Germinal center (tissue), 1 donor: Measurements from ENCODE around the gene GOLGA1.
A peak's percentile ranks its signal among the peaks of the same experiment; 100 is the strongest.
"Not testable (repeated sequence)": the region's sequence is repeated elsewhere in the genome, so short reads cannot be mapped to it uniquely, and the experiment has no call there.

Experiments
- DNase-seq: peaks from one replicate; pipeline ENCODE4 v3.0.0; 2012; ENCODE audit warnings: mixed read lengths, low spot score

The GOLGA1 gene

GRCh38 chr9:124857533-124858162, 83.2 kb downstream of the GOLGA1 start:
- no peak for DNase-seq

- no peak for DNase-seq
Observed at GRCh38 chr9:124855944-124856765, 84.7 kb downstream of the GOLGA1 start.

- no peak for DNase-seq
Observed at GRCh38 chr9:124855566-124855943, 85.3 kb downstream of the GOLGA1 start.

- no peak for DNase-seq
Observed at GRCh38 chr9:124854822-124855221, 86.1 kb downstream of the GOLGA1 start.

- DNase-seq: no peak
Observed at GRCh38 chr9:124854161-124854560, 86.7 kb downstream of the GOLGA1 start.

GRCh38 chr9:124853605-124854143, 87.2 kb downstream of the GOLGA1 start:
- no peak for DNase-seq

- DNase-seq: peak; percentile 84
Observed at GRCh38 chr9:124852829-124853531, 87.9 kb downstream of the GOLGA1 start, which contains the start of gene WDR38. WDR38 (plus strand) TSS chr9:124853460; CDS start chr9:124853532, 72 bp downstream.

- DNase-seq: no peak
Observed at GRCh38 chr9:124852121-124852828, 88.6 kb downstream of the GOLGA1 start.

- no peak for DNase-seq
Observed at GRCh38 chr9:124849801-124850200, 91.1 kb downstream of the GOLGA1 start.

- DNase-seq: no peak
Observed at GRCh38 chr9:124846969-124847368, 93.9 kb downstream of the GOLGA1 start.

- not testable (repeated sequence) for DNase-seq
Observed at GRCh38 chr9:124846467-124846866, 94.4 kb downstream of the GOLGA1 start.

- DNase-seq: no peak
Observed at GRCh38 chr9:124844291-124844690, 96.6 kb downstream of the GOLGA1 start.

GRCh38 chr9:124843456-124844034, 97.3 kb downstream of the GOLGA1 start:
- no peak for DNase-seq

GRCh38 chr9:124841075-124841821, 99.6 kb downstream of the GOLGA1 start:
- no peak for DNase-seq

- DNase-seq: no peak
Observed at GRCh38 chr9:124840300-124840833, 100.5 kb downstream of the GOLGA1 start.

- DNase-seq: no peak
Observed at GRCh38 chr9:124839612-124840299, 101.1 kb downstream of the GOLGA1 start.

GRCh38 chr9:124838567-124839275, 102.2 kb downstream of the GOLGA1 start:
- not testable (repeated sequence) for DNase-seq

GRCh38 chr9:124838132-124838531, 102.8 kb downstream of the GOLGA1 start:
- not testable (repeated sequence) for DNase-seq

GRCh38 chr9:124835026-124835557, 105.8 kb downstream of the GOLGA1 start:
- DNase-seq: no peak
